Panc1 (cell line): ENCODE results near the gene WNT3. TPM values are rescaled to one million over a fixed set of nuclear protein-coding genes. Genes with fewer than 3 reads are reported as not detected.

Experiments
- ATAC-seq: fragments of 200-7000 bp; cut with Tn5 transposase; 2 replicates; pipeline ENCODE4 v1.9.1; 2020; ENCODE audit warnings: mild to moderate bottlenecking, moderate library complexity
- BruUV-seq: library from RNA; stranded (reverse); fragments of 400-500 nt; replicated peaks from 2 replicates; lab custom pipeline; 2021; lab: Mats Ljungman, UMichigan
- CTCF ChIA-PET: fragments of 300-600 bp; sonication (Branson Sonifier 250); formaldehyde crosslinking; loops from one replicate; lab custom pipeline; 2022; ENCODE audit warnings: antibody characterized with exemption; lab: Charles Lee
- POLR2A ChIA-PET: fragments of 300-600 bp; sonication (Branson Sonifier 250); formaldehyde crosslinking; loops from one replicate; lab custom pipeline; 2022; ENCODE audit warnings: antibody characterized with exemption; lab: Charles Lee
- DNase-seq: peaks from one replicate; pipeline ENCODE4 v3.0.0-alpha.2; 2010; ENCODE audit warnings: low read depth, low spot score
- H3K27ac ChIP-seq: 2 replicates; pipeline ENCODE4 v1.5.1; 2011; ENCODE audit warnings: mild to moderate bottlenecking, low read length, inconsistent platforms
- H3K27me3 ChIP-seq: fragments of 200-500 bp; sonication (Bioruptor generic); 2 replicates; pipeline ENCODE4 v1.6.0; 2014; ENCODE audit warnings: low read length, inconsistent platforms; ENCODE audit not compliant: control insufficient read depth, insufficient read depth
- H3K36me3 ChIP-seq: fragments of 200-500 bp; sonication (Bioruptor generic); 2 replicates; pipeline ENCODE4 v1.5.1; 2014; ENCODE audit warnings: inconsistent platforms, mild to moderate bottlenecking, low read length, moderate library complexity; ENCODE audit not compliant: control insufficient read depth, insufficient read depth
- H3K4me1 ChIP-seq: 2 replicates; pipeline ENCODE4 v1.5.1; 2011; ENCODE audit warnings: inconsistent platforms, mild to moderate bottlenecking, low read length, moderate library complexity; ENCODE audit not compliant: control insufficient read depth, insufficient read depth
- H3K4me3 ChIP-seq, 2 experiments: 2 replicates each; pipeline ENCODE4 v1.5.1; 2011 to 2012; ENCODE audit warnings: low read depth in 2 of 2, low read length in 2 of 2, mild to moderate bottlenecking in 2 of 2, inconsistent platforms in 1 of 2, moderate library complexity in 1 of 2
- H3K9me3 ChIP-seq: fragments of 200-500 bp; sonication (Bioruptor generic); 2 replicates; pipeline ENCODE4 v1.5.1; 2014; ENCODE audit warnings: low read depth, mild to moderate bottlenecking, inconsistent platforms, low read length, moderate library complexity; ENCODE audit not compliant: control insufficient read depth, insufficient read depth
- CTCF ChIP-seq: fragments of 450-650 bp; IDR thresholded peaks from 2 replicates; pipeline ENCODE4 v1.5.1; 2017; ENCODE audit warnings: mild to moderate bottlenecking
- POLR2AphosphoS5 ChIP-seq: IDR thresholded peaks from 2 replicates; pipeline ENCODE4 v1.6.1; 2012; ENCODE audit warnings: mild to moderate bottlenecking, low read depth, low read length, moderate library complexity
- REST ChIP-seq, 2 experiments: IDR thresholded peaks; 2 replicates each; pipeline ENCODE4 v1.6.1; 2011 to 2012; ENCODE audit warnings: low read depth in 2 of 2, control low read depth in 1 of 2, low read length in 1 of 2, mild to moderate bottlenecking in 1 of 2, moderate library complexity in 1 of 2; ENCODE audit not compliant: insufficient read depth in 1 of 2
- SIN3A ChIP-seq: IDR thresholded peaks from 2 replicates; pipeline ENCODE4 v1.6.1; 2012; ENCODE audit warnings: low read depth, mild to moderate bottlenecking, low read length, moderate library complexity, borderline replicate concordance; ENCODE audit not compliant: insufficient read depth
- TCF7L2 ChIP-seq: IDR thresholded peaks from 2 replicates; pipeline ENCODE4 v1.6.1; 2011; ENCODE audit warnings: mild to moderate bottlenecking, low read depth, low read length, inconsistent platforms
- in situ Hi-C: cut with HindIII; loops from 2 replicates; pipeline ENCODE4 v1.10.0; 2016; ENCODE audit warnings: low sequenced_read_pairs, low pct_unique_long_range_greater_than_20kb
- intact Hi-C: fragments of 100-400 bp; cut with micrococcal nuclease; formaldehyde crosslinking; loops from one replicate; pipeline ENCODE4 v1.10.0; 2022; ENCODE audit not compliant: unreplicated experiment
- total RNA-seq: library from RNA; stranded (reverse); gene quantifications from one replicate; pipeline ENCODE4 v1.2.1, GENCODE V29; 2021; ENCODE audit not compliant: unreplicated experiment

The WNT3 gene
- total RNA-seq, 1 experiment from 2014 or later = 3.4 TPM

GRCh38 chr17:46800573-46800972 lies 17.9 kb downstream of the WNT3 start:
- Histone ChIP-seq H3K9me3 (no peaks in the 10 kb centered on the region), H3K27ac (no peak overlapping the region), H3K27me3 (no peaks in the 10 kb centered on the region), H3K4me3 (no peak overlapping the region), H3K36me3 (no peaks in the 10 kb centered on the region), H3K4me1 (peaks cover 2% of the 10 kb centered on the region; the same call in 1 of the 2 replicates)
- in situ Hi-C loops = no loop called here
- CTCF ChIA-PET = no interaction called here
- BruUV-seq = no TSS peak
- DNase-seq (no peak), ATAC-seq (no peak)
- POLR2A ChIA-PET = no interaction called here
- no peak for TF ChIP-seq REST (IDR thresholded peaks at IDR 0.05; ENCODE audit: insufficient read depth in 1 of 2, low read depth in 2 of 2, low read length in 1 of 2)
- TF ChIP-seq POLR2AphosphoS5 = no peak
- TF ChIP-seq SIN3A = no peak
- TF ChIP-seq TCF7L2 = no peak
- no peak for TF ChIP-seq CTCF
- intact Hi-C loops = no loop called here

GRCh38 chr17:46796956-46797530 lies 21.4 kb downstream of the WNT3 start:
- no peaks in the 10 kb centered on the region for H3K9me3 ChIP-seq
- in situ Hi-C loops (no loop called here), intact Hi-C loops (no loop called here)
- peaks cover 6% of the 10 kb centered on the region; the same call in 1 of the 2 replicates for H3K4me1 ChIP-seq
- CTCF ChIA-PET = no interaction called here
- TF ChIP-seq TCF7L2 (no peak), SIN3A (no peak), CTCF (no peak), POLR2AphosphoS5 (no peak), REST (IDR thresholded peaks at IDR 0.05; ENCODE audit: insufficient read depth in 1 of 2, low read depth in 2 of 2, low read length in 1 of 2) (no peak)
- no peaks in the 10 kb centered on the region for H3K36me3 ChIP-seq
- H3K27me3 ChIP-seq = no peaks in the 10 kb centered on the region
- ATAC-seq (no peak), DNase-seq (no peak)
- POLR2A ChIA-PET = no interaction called here
- no TSS peak for BruUV-seq
- no peak overlapping the region for H3K4me3 ChIP-seq
- H3K27ac ChIP-seq = no peak overlapping the region
